ENCODE data around the gene ADGRB2.
"Not testable (repeated sequence)": the region's sequence is repeated elsewhere in the genome, so short reads cannot be mapped to it uniquely, and the experiment has no call there.

ADGRB2 gene

GRCh38 chr1:31707711-31708110 is 56.4 kb downstream of the ADGRB2 start (continued):
- TF ChIP-seq HIC1 (tag by site-specific recombination; IDR thresholded peaks at IDR 0.05) = no peak
- TF ChIP-seq CTCF (tag by site-specific recombination; IDR thresholded peaks at IDR 0.05) = peak; percentile 62
- no peak for TF ChIP-seq ZNF560 (tag by site-specific recombination; IDR thresholded peaks at IDR 0.05; ENCODE audit: borderline replicate concordance)
- TF ChIP-seq ZNF23 (tag by site-specific recombination; IDR thresholded peaks at IDR 0.05; ENCODE audit: borderline replicate concordance) = no peak
- TF ChIP-seq YY1 (tag by site-specific recombination; IDR thresholded peaks at IDR 0.05) = no peak

GRCh38 chr1:31707059-31707600 is 57.0 kb downstream of the ADGRB2 start:
- CTCF ChIA-PET = interaction anchor here (0.6 to 3.2 kb wide), 5 partner anchors 10 to 425 kb away, joined by 3 to 19 read pairs (median 8); no protein-coding TSS in a partner anchor
- H3K4me3 ChIP-seq (ENCODE audit: low read depth, low read length); POLR2A ChIA-PET; H3K27ac ChIP-seq (ENCODE audit: extremely low read depth, low read depth, low read length); H3K36me3 ChIP-seq (ENCODE audit: control insufficient read depth in 2 of 2, insufficient read depth in 1 of 2, low read length in 2 of 2); H3K4me1 ChIP-seq (ENCODE audit: control insufficient read depth, insufficient read depth, low read length); H3K9me3 ChIP-seq (ENCODE audit: control insufficient read depth, insufficient read depth, low read depth, low read length): not testable (repeated sequence)
- TF ChIP-seq ZIC2 (tag by site-specific recombination; IDR thresholded peaks at IDR 0.05) (peak; percentile 62), ZFHX2 (tag by site-specific recombination; conservative IDR thresholded peaks at IDR 0.05) (peak; percentile 92), ZNF366 (tag by site-specific recombination; conservative IDR thresholded peaks at IDR 0.05) (peak; percentile 80), PRDM1 (tag by site-specific recombination; IDR thresholded peaks at IDR 0.05) (peak; percentile 6; the same call in 1 of the 2 replicates), EGR2 (tag by site-specific recombination; IDR thresholded peaks at IDR 0.05; ENCODE audit: low read depth) (peak; percentile 95)

GRCh38 chr1:31706384-31707058 is 57.6 kb downstream of the ADGRB2 start:
- no peak overlapping the region for H3K4me3 ChIP-seq (ENCODE audit: low read depth, low read length)
- POLR2A ChIA-PET = no interaction called here
- no peaks in the 10 kb centered on the region for H3K4me1 ChIP-seq (ENCODE audit: control insufficient read depth, insufficient read depth, low read length)
- CTCF ChIA-PET = interaction anchor here (0.8 to 3.2 kb wide), 3 partner anchors 10 to 41 kb away, joined by 3 to 19 read pairs (median 14); no protein-coding TSS in a partner anchor
- no peak overlapping the region for H3K27ac ChIP-seq (ENCODE audit: extremely low read depth, low read depth, low read length)
- H3K36me3 ChIP-seq (ENCODE audit: control insufficient read depth in 2 of 2, insufficient read depth in 1 of 2, low read length in 2 of 2) = no peaks in the 10 kb centered on the region
- H3K9me3 ChIP-seq (ENCODE audit: control insufficient read depth, insufficient read depth, low read depth, low read length) = no peaks in the 10 kb centered on the region
- TF ChIP-seq ZBTB49 (tag by site-specific recombination; IDR thresholded peaks at IDR 0.05; ENCODE audit: low read depth) = no peak
- no peak for TF ChIP-seq PRDM6 (tag by site-specific recombination; IDR thresholded peaks at IDR 0.05)
- TF ChIP-seq ZNF785 (tag by site-specific recombination; IDR thresholded peaks at IDR 0.05) = no peak
- no peak for TF ChIP-seq ZNF280C (tag by site-specific recombination; IDR thresholded peaks at IDR 0.05)
- no peak for TF ChIP-seq ZNF585B (tag by site-specific recombination; IDR thresholded peaks at IDR 0.05)
- no peak for TF ChIP-seq CTCF (tag by site-specific recombination; IDR thresholded peaks at IDR 0.05)
- TF ChIP-seq TRIM28 (IDR thresholded peaks at IDR 0.05; ENCODE audit: borderline replicate concordance, low read length) = no peak
